Uterus (tissue), 4 donors: ENCODE data around the gene RNU1-2. TPM values are rescaled to one million over a fixed set of nuclear protein-coding genes. Genes with fewer than 3 reads are reported as not detected.
A peak's percentile ranks its signal among the peaks of the same experiment; 100 is the strongest.
"Not testable (repeated sequence)": the region's sequence is repeated elsewhere in the genome, so short reads cannot be mapped to it uniquely, and the experiment has no call there.

ENCODE experiments used
- DNase-seq, 2 donors: peaks; one replicate each; pipeline ENCODE4 v3.0.0-alpha.2; 2019 to 2020
- H3K27ac ChIP-seq, 2 donors: fragments of 200-600 bp; sonication (generic); 1 replicate in 1 of 2; 2 replicates in 1 of 2; pipeline ENCODE4 v1.5.1; 2016 to 2018
- H3K27me3 ChIP-seq, 2 donors: fragments of 200-600 bp; sonication (generic); one replicate each; pipeline ENCODE4 v1.5.1; 2018 to 2019; ENCODE audit warnings: control low read depth in 1 of 2
- H3K36me3 ChIP-seq, 2 donors: fragments of 200-600 bp; sonication (generic); one replicate each; pipeline ENCODE4 v1.5.1; 2019; ENCODE audit warnings: control low read depth in 1 of 2
- H3K4me1 ChIP-seq, 2 donors: fragments of 200-600 bp; sonication (generic); one replicate each; pipeline ENCODE4 v1.5.1; 2018 to 2019; ENCODE audit warnings: control low read depth in 1 of 2
- H3K4me3 ChIP-seq, 2 donors: fragments of 200-600 bp; sonication (generic); 1 replicate in 1 of 2; 2 replicates in 1 of 2; pipeline ENCODE4 v1.5.1; 2018 to 2019; ENCODE audit warnings: mild to moderate bottlenecking in 1 of 2
- H3K9me3 ChIP-seq, 2 donors: fragments of 200-600 bp; sonication (generic); one replicate each; pipeline ENCODE4 v1.5.1; 2019; ENCODE audit warnings: control low read depth in 1 of 2
- CTCF ChIP-seq, 4 experiments: fragments of 200-600 bp in 2 of 4; fragments of 450-650 bp in 2 of 4; sonication (generic) in 2 of 4; IDR thresholded peaks; one replicate each; pipeline ENCODE4 v1.5.1; 2016 to 2019; ENCODE audit warnings: antibody characterized with exemption in 4 of 4, mild to moderate bottlenecking in 2 of 4, moderate library complexity in 1 of 4
- POLR2A ChIP-seq, 2 donors: fragments of 450-650 bp; IDR thresholded peaks; one replicate each; pipeline ENCODE4 v1.6.1; 2016; ENCODE audit warnings: antibody characterized with exemption in 2 of 2, mild to moderate bottlenecking in 1 of 2, moderate library complexity in 1 of 2
- intact Hi-C: fragments of 100-400 bp; cut with DNase I; formaldehyde crosslinking; loops from one replicate; pipeline ENCODE4 v1.15.1; 2023; ENCODE audit warnings: low total_unique reads
- total RNA-seq, 4 donors: library from RNA; depleted of rRNA in 3 of 4; stranded (reverse); fragments of >200 nt in 3 of 4; gene quantifications; one replicate each; pipeline versions ENCODE4 v1.1.0 to v1.2.4, GENCODE V29; 2014 to 2023
- donor health status: DM: yes; HTN: yes; CAD: no.

RNU1-2 gene
- total RNA-seq, 4 donors from 2014 or later, result under 0.01 to 2,125 (median under 0.01) TPM

DNA sequence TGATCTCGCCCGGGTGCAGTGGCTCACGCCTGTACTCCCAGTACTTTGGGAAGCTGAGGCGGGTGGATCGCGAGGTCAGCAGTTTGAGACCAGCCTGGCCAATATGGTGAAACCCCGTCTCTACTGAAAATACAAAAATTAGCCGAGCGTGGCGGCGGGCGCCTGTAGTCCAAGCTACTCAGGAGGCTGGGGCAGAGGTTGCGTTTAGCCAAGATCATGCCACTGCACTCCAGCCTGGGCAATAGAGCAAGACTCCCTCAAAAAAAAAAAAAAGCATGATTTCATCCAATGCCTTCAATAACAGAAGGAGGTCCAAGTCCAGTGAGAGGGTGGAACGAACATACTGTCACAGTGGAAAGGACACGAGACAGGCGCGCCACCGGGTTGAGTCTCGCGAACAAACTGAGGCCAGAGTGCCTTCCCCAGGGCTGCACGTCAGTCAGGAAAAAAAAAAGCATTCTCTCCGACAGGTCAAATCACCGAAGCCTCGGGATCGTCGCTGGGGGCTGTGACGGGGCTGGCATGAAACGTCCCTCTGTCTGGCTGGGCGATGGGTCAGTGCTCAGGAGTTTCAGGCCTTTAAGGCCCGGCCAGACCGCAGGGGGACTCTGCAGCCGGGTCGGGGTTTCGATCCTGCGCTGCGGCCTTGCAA lies 17.5 kb downstream of the RNU1-2 start:
- intact Hi-C loops, result no loop called here
- TF ChIP-seq POLR2A (IDR thresholded peaks at IDR 0.05) (no peak), CTCF (IDR thresholded peaks at IDR 0.05) (no peak)
- Histone ChIP-seq H3K4me3 (peak overlapping the region; percentile 40 to 74), H3K9me3 (no peaks in the 10 kb centered on the region), H3K27ac (peak overlapping the region; percentile 66 to 77), H3K36me3 (no peaks in the 10 kb centered on the region), H3K27me3 (no peaks in the 10 kb centered on the region), H3K4me1 (peaks cover 7 to 12% of the 10 kb centered on the region in 2 donors)
- no peak for DNase-seq

DNA sequence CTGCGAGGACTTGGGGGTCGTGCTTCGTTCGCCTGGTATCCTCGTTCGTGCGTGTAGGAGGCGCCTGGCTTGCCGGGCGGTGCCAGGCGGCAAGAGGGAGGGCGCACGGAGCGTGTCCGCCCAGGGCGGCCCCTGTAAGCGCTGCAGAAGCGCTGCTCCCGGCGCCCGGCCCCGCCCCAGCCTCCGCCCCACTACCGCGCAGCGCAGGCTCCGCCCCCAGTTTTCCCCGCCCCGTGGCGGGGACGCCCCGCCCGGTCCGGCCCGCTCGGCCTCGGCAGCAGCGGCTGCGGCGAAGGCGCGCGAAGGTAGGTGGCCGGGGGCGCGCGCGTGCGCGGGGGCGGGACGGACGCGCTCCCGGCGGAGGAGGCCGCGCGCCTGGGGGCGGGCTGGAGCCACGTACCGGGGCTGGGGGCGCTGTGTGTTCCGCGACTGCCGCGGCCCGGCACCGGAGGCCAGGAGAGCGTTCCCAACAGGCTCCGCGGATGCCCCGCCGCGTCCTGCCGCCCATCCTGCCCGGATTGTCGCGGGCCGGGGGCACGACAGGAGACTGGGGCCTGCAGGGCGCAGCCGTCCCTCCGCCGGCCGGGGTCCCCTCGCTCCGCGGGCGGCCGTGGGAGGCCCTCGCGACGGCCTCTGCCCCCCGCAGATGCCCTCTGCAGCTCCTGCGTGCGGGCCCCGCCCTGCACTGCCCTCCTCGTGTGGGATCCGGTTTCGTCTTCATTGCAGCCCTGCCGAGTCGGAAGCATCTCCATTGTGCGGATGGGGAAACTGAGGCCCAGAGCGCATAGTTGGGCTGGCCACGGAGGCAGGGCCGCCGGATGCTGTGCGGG lies 18.3 kb downstream of the RNU1-2 start:
- peaks cover 7 to 12% of the 10 kb centered on the region in 2 donors for H3K4me1 ChIP-seq
- no peaks in the 10 kb centered on the region for H3K27me3 ChIP-seq
- peak; percentile 92 to 97 for DNase-seq
- no peaks in the 10 kb centered on the region for H3K36me3 ChIP-seq
- no peaks in the 10 kb centered on the region for H3K9me3 ChIP-seq
- peak overlapping the region; percentile 74 to 75 for H3K4me3 ChIP-seq
- peak overlapping the region; percentile 85 to 89 for H3K27ac ChIP-seq
- intact Hi-C loops, result no loop called here
- peak in 2 of 4 experiments; percentile 21 to 22 for TF ChIP-seq CTCF (IDR thresholded peaks at IDR 0.05)
- peak; percentile 70 to 90 for TF ChIP-seq POLR2A (IDR thresholded peaks at IDR 0.05)

DNA sequence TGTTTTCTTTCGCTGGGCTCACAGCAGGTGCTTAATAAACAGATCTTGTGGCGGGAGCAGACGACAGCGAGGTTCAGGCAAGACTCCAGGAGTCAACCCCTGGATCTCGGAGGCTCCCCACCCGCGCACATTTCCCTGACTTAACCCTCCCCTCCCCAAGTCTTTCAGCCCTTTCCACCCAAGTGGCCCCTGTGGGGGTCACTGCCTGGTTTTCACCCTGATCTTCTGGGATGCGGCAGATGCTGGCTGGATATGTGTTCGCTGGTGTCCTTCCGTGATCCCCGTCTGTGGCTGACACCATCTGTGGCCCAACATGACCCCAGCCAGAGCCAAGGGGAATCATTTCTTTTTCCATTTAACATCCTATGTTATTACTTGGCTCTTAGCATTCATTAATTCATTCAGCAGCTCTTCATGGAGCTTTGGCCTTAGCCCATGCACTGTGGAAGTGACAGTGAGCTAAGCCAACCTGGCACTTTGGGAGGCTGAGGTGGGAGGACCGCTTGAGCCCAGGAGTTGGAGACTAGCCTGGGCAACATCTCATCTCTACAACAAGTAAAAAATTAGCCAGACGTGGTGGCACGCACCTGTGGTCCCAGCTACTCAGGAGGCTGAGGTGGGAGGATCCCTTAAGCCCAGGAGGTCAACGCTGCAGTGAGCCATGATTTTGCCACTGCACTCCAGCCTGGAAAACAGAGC lies 19.3 kb downstream of the RNU1-2 start:
- DNase-seq, result not testable (repeated sequence)
- peak overlapping the region; percentile 74 to 75 for H3K4me3 ChIP-seq

GRCh38 chr1:16915627-16915973 lies 19.8 kb downstream of the RNU1-2 start:
- no peak overlapping the region for H3K27ac ChIP-seq
- no peak overlapping the region for H3K4me3 ChIP-seq
- H3K27me3 ChIP-seq, result no peaks in the 10 kb centered on the region
- peaks cover 7 to 12% of the 10 kb centered on the region in 2 donors for H3K4me1 ChIP-seq
- no peak for DNase-seq
- no peaks in the 10 kb centered on the region for H3K9me3 ChIP-seq
- intact Hi-C loops, result no loop called here
- TF ChIP-seq CTCF (IDR thresholded peaks at IDR 0.05) (no peak), POLR2A (IDR thresholded peaks at IDR 0.05) (no peak)
- H3K36me3 ChIP-seq, result no peaks in the 10 kb centered on the region

More for the DNA sequence above, 19.3 kb downstream of the RNU1-2 start:
- H3K27ac ChIP-seq, result peak overlapping the region; percentile 85 to 89
- H3K27me3 ChIP-seq, H3K9me3 ChIP-seq, H3K36me3 ChIP-seq, intact Hi-C loops: not testable (repeated sequence)
- peaks cover 7 to 12% of the 10 kb centered on the region in 2 donors for H3K4me1 ChIP-seq

GRCh38 chr1:16916036-16916880 lies 20.5 kb downstream of the RNU1-2 start:
- H3K4me3 ChIP-seq, DNase-seq, H3K36me3 ChIP-seq, H3K27me3 ChIP-seq, H3K27ac ChIP-seq, intact Hi-C loops, H3K9me3 ChIP-seq: not testable (repeated sequence)
- peaks cover 7 to 13% of the 10 kb centered on the region in 2 donors for H3K4me1 ChIP-seq
